Stimulated activated naive B cell treated with anti-CD40 and anti-IgM and Interleukin-4, amounts not matched to agents 10 μg/mL and 1 μg/mL and 100 μg/mL, for 72 hours (primary cell): ENCODE results near the gene LMBR1.

ENCODE experiments used
- ATAC-seq, 2 donors: fragments of 150-1000 bp; cut with Tn5 transposase; replicated peaks; 2 replicates each; pipeline ENCODE4 v1.10.0; 2021; ENCODE audit warnings: moderate library complexity in 1 of 2
- DNase-seq: peaks from one replicate; pipeline ENCODE4 v3.0.0; 2021
- H3K27ac Mint-ChIP-seq: one replicate; pipeline ENCODE4 v1.8.0; 2022; ENCODE audit warnings: mild to moderate bottlenecking, mixed read lengths
- H3K27me3 Mint-ChIP-seq, 2 donors: one replicate each; pipeline ENCODE4 v1.8.0; 2022; ENCODE audit warnings: mixed read lengths in 2 of 2
- H3K36me3 Mint-ChIP-seq, 2 donors: one replicate each; pipeline ENCODE4 v1.8.0; 2022; ENCODE audit warnings: mixed read lengths in 2 of 2, mild to moderate bottlenecking in 1 of 2
- H3K4me1 Mint-ChIP-seq, 2 donors: one replicate each; pipeline ENCODE4 v1.8.0; 2022; ENCODE audit warnings: mixed read lengths in 2 of 2, mild to moderate bottlenecking in 1 of 2
- H3K4me3 Mint-ChIP-seq, 2 donors: one replicate each; pipeline ENCODE4 v1.8.0; 2022; ENCODE audit warnings: mild to moderate bottlenecking in 2 of 2, mixed read lengths in 2 of 2, moderate library complexity in 1 of 2
- H3K9me3 Mint-ChIP-seq, 2 donors: one replicate each; pipeline ENCODE4 v1.8.0; 2022; ENCODE audit warnings: mixed read lengths in 2 of 2, mild to moderate bottlenecking in 1 of 2

Gene LMBR1

GRCh38 chr7:156759579-156760202 lies 133.3 kb downstream of the LMBR1 start:
- Mint-ChIP-seq H3K27ac (no peak overlapping the region), H3K27me3 (no peaks in the 10 kb centered on the region), H3K36me3 (peaks cover 23 to 40% of the 10 kb centered on the region in 2 donors), H3K4me1 (peaks cover 1 to 2% of the 10 kb centered on the region in 2 donors), H3K4me3 (no peak overlapping the region), H3K9me3 (peaks cover 10% of the 10 kb centered on the region in 2 donors)
- no peak for DNase-seq
- ATAC-seq: no peak

- ATAC-seq (no peak), DNase-seq (no peak)
- H3K36me3 Mint-ChIP-seq: peaks cover 24 to 41% of the 10 kb centered on the region in 2 donors
- peaks cover 10% of the 10 kb centered on the region in 2 donors for H3K9me3 Mint-ChIP-seq
- H3K27me3 Mint-ChIP-seq: no peaks in the 10 kb centered on the region
- H3K27ac Mint-ChIP-seq: no peak overlapping the region
- H3K4me3 Mint-ChIP-seq: no peak overlapping the region
- peaks cover 0 to 2% of the 10 kb centered on the region in 2 donors for H3K4me1 Mint-ChIP-seq
These were observed 133.8 kb downstream of the LMBR1 start for GRCh38 chr7:156759143-156759542.

GRCh38 chr7:156754201-156754600 lies 138.8 kb downstream of the LMBR1 start:
- Mint-ChIP-seq H3K9me3 (no peaks in the 10 kb centered on the region), H3K4me1 (no peaks in the 10 kb centered on the region), H3K36me3 (peaks cover 18% of the 10 kb centered on the region in 2 donors), H3K27me3 (no peaks in the 10 kb centered on the region), H3K27ac (no peak overlapping the region), H3K4me3 (no peak overlapping the region)
- no peak for ATAC-seq
- no peak for DNase-seq

DNA sequence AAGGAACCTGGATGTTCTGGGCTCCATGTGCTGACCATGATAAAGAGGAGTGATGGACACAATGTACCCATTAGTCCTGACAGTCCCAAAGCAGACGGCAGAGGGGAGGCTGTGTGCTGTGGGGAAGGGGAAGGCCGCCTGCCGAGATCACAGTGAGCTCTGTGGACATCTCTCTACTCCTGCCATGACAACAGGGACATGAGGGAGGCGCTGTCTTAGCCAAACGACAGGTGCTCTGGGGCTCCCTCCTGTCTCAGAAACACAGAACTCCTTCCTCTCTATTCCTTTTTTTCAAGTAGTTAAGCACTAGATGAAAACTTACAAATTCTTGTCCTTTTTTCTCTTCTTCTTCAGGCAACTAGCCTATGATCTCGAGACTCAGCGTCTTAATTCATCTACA lies 139.4 kb downstream of the LMBR1 start:
- Mint-ChIP-seq H3K36me3 (peaks cover 14 to 15% of the 10 kb centered on the region in 2 donors), H3K9me3 (no peaks in the 10 kb centered on the region), H3K4me3 (no peak overlapping the region), H3K27me3 (no peaks in the 10 kb centered on the region), H3K27ac (no peak overlapping the region), H3K4me1 (no peaks in the 10 kb centered on the region)
- DNase-seq: no peak
- ATAC-seq: no peak

DNA sequence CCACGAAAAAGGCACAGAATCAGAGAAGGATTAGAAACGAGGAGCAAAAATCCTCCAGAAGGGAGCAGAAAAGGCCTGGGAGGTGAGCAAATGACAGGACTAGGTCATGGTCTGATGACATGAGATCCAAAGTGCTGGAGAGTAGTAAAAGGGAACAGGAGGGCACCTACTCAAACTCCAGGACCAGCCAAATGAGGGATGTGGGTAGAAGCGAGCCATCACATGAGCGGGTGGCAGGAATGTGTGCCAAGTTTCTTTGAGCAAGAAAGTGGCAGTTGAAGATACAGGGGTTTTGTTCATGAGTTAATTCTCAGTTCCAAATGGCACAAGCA lies 139.8 kb downstream of the LMBR1 start:
- DNase-seq (no peak), ATAC-seq (no peak)
- Mint-ChIP-seq H3K9me3 (no peaks in the 10 kb centered on the region), H3K27ac (no peak overlapping the region), H3K4me1 (no peaks in the 10 kb centered on the region), H3K4me3 (no peak overlapping the region), H3K27me3 (no peaks in the 10 kb centered on the region), H3K36me3 (peaks cover 11 to 12% of the 10 kb centered on the region in 2 donors)

DNA sequence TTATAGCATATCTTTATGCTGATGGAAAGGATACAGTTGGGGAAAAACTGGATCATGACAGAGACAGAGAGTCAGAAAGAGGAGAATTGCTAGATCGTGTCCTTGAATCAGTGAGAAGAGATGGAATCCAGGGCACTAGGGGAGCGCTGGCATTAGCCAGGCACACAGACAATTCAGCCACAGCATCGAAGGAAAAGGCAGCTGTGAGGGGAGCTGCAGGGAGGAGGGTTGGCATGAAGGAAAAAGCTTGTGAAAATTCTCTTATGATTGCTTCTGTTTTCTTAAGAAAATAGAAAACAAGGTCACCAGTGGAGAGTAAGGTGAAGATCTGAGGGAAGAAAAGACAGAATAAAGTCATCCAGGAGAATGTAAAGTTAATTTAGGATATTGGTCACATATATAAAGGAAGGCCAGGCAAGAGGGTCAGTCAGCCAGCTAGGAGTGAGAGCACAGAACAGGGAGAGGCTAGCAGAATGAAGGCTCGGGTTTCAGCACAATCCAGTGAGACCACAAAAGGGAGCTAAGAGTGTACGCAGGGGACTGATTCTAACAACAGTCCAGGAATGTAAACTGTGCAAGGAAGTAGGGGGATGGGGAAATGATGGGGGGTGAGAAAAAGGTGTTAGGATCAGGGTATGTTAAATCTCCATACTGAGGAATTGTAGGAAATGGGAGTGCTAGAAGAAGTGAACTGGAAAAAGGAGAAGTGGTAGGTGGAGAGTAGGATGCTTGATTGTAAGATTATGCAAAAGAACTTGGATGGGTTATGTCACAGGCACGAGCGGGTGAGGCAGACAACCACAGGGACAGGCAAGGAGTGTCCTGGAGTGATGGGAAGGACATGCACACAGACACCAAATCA lies 140.4 kb downstream of the LMBR1 start:
- Mint-ChIP-seq H3K9me3 (no peaks in the 10 kb centered on the region), H3K4me1 (no peaks in the 10 kb centered on the region), H3K4me3 (no peak overlapping the region), H3K27me3 (no peaks in the 10 kb centered on the region), H3K27ac (no peak overlapping the region), H3K36me3 (peaks cover 11 to 12% of the 10 kb centered on the region in 2 donors)
- DNase-seq: no peak
- no peak for ATAC-seq

GRCh38 chr7:156751319-156751718 lies 141.7 kb downstream of the LMBR1 start:
- Mint-ChIP-seq H3K27me3 (no peaks in the 10 kb centered on the region), H3K27ac (no peak overlapping the region)
- DNase-seq: no peak

GRCh38 chr7:156747718-156748117 lies 145.3 kb downstream of the LMBR1 start:
- Mint-ChIP-seq H3K4me3 (no peak overlapping the region), H3K4me1 (peaks cover 0 to 5% of the 10 kb centered on the region in 2 donors), H3K9me3 (peaks cover 0 to 1% of the 10 kb centered on the region in 2 donors), H3K27ac (no peak overlapping the region), H3K36me3 (peaks cover 23 to 31% of the 10 kb centered on the region in 2 donors), H3K27me3 (no peaks in the 10 kb centered on the region)
- no peak for DNase-seq
- ATAC-seq: no peak

More at GRCh38 chr7:156751319-156751718, 141.7 kb downstream of the LMBR1 start:
- no peak overlapping the region for H3K4me3 Mint-ChIP-seq
- no peaks in the 10 kb centered on the region for H3K9me3 Mint-ChIP-seq
- ATAC-seq: peak; percentile 38 to 66
- H3K4me1 Mint-ChIP-seq: peaks cover 0 to 5% of the 10 kb centered on the region in 2 donors
- H3K36me3 Mint-ChIP-seq: peaks cover 11 to 12% of the 10 kb centered on the region in 2 donors

- Mint-ChIP-seq H3K27ac (no peak overlapping the region), H3K36me3 (peaks cover 31 to 40% of the 10 kb centered on the region in 2 donors), H3K4me1 (peaks cover 0 to 5% of the 10 kb centered on the region in 2 donors), H3K4me3 (no peak overlapping the region), H3K9me3 (peaks cover 1 to 5% of the 10 kb centered on the region in 2 donors), H3K27me3 (no peaks in the 10 kb centered on the region)
- ATAC-seq: no peak
- no peak for DNase-seq
These were observed 146.1 kb downstream of the LMBR1 start for GRCh38 chr7:156746891-156747290.

GRCh38 chr7:156739596-156739995 lies 153.4 kb downstream of the LMBR1 start:
- Mint-ChIP-seq H3K4me1 (no peaks in the 10 kb centered on the region), H3K4me3 (no peak overlapping the region), H3K9me3 (peaks cover 6 to 16% of the 10 kb centered on the region in 2 donors), H3K27ac (no peak overlapping the region), H3K27me3 (no peaks in the 10 kb centered on the region), H3K36me3 (peaks cover 57 to 71% of the 10 kb centered on the region in 2 donors)
- no peak for DNase-seq
- no peak for ATAC-seq

GRCh38 chr7:156735851-156736250 lies 157.1 kb downstream of the LMBR1 start:
- H3K36me3 Mint-ChIP-seq: peaks cover 67 to 75% of the 10 kb centered on the region in 2 donors
- H3K4me3 Mint-ChIP-seq: no peak overlapping the region
- H3K27me3 Mint-ChIP-seq: no peaks in the 10 kb centered on the region
- no peak overlapping the region for H3K27ac Mint-ChIP-seq
- H3K4me1 Mint-ChIP-seq: no peaks in the 10 kb centered on the region
- DNase-seq: no peak
- peaks cover 8 to 19% of the 10 kb centered on the region in 2 donors for H3K9me3 Mint-ChIP-seq
- ATAC-seq: no peak

- Mint-ChIP-seq H3K27ac (no peak overlapping the region), H3K36me3 (peaks cover 67 to 76% of the 10 kb centered on the region in 2 donors), H3K27me3 (no peaks in the 10 kb centered on the region), H3K4me3 (no peak overlapping the region), H3K9me3 (peaks cover 8 to 17% of the 10 kb centered on the region in 2 donors), H3K4me1 (no peaks in the 10 kb centered on the region)
- ATAC-seq: no peak
- no peak for DNase-seq
These were observed 159.3 kb downstream of the LMBR1 start for GRCh38 chr7:156733638-156734037.

GRCh38 chr7:156732091-156732625 lies 160.8 kb downstream of the LMBR1 start:
- no peak overlapping the region for H3K27ac Mint-ChIP-seq
- DNase-seq: no peak
- no peaks in the 10 kb centered on the region for H3K4me1 Mint-ChIP-seq
- ATAC-seq: no peak
- H3K4me3 Mint-ChIP-seq: no peak overlapping the region
- H3K27me3 Mint-ChIP-seq: no peaks in the 10 kb centered on the region
- peaks cover 59 to 71% of the 10 kb centered on the region in 2 donors for H3K36me3 Mint-ChIP-seq
- H3K9me3 Mint-ChIP-seq: peaks cover 8 to 16% of the 10 kb centered on the region in 2 donors

DNA sequence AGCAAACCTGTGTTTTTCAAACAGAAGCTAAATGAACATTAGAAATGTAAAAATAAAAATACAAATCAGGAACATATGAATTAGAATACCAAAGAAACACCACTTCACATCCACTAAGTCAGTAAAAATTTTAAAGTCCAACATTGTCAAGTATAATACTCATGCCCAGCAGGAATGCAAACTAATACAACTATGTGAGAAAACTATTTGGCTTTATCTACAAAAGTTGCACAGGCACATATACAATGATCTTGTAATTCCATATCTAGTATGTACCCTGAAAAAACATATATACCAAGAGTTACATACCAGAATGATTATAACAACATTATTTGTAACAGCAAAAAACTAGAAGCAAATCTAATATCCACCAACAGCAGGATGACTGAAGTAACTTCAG lies 161.3 kb downstream of the LMBR1 start:
- no peak overlapping the region for H3K27ac Mint-ChIP-seq
- ATAC-seq: no peak
- no peak for DNase-seq
- peaks cover 8 to 16% of the 10 kb centered on the region in 2 donors for H3K9me3 Mint-ChIP-seq
- H3K27me3 Mint-ChIP-seq: no peaks in the 10 kb centered on the region
- no peaks in the 10 kb centered on the region for H3K4me1 Mint-ChIP-seq
- peaks cover 55 to 68% of the 10 kb centered on the region in 2 donors for H3K36me3 Mint-ChIP-seq
- no peak overlapping the region for H3K4me3 Mint-ChIP-seq

GRCh38 chr7:156725936-156726335 lies 167.0 kb downstream of the LMBR1 start:
- no peaks in the 10 kb centered on the region for H3K4me1 Mint-ChIP-seq
- DNase-seq (no peak), ATAC-seq (no peak)
- H3K4me3 Mint-ChIP-seq: no peak overlapping the region
- no peaks in the 10 kb centered on the region for H3K9me3 Mint-ChIP-seq
- H3K27me3 Mint-ChIP-seq: no peaks in the 10 kb centered on the region
- H3K27ac Mint-ChIP-seq: no peak overlapping the region
- peaks cover 9 to 18% of the 10 kb centered on the region in 2 donors for H3K36me3 Mint-ChIP-seq
